Fibroblast of skin of right biceps (primary cell): ENCODE measurements around the gene SULT2A1.
"Not testable (repeated sequence)": the region's sequence is repeated elsewhere in the genome, so short reads cannot be mapped to it uniquely, and the experiment has no call there.

ENCODE experiments used
- DNase-seq: peaks from one replicate; pipeline ENCODE4 v3.0.0-alpha.2; 2013

The SULT2A1 gene

DNA sequence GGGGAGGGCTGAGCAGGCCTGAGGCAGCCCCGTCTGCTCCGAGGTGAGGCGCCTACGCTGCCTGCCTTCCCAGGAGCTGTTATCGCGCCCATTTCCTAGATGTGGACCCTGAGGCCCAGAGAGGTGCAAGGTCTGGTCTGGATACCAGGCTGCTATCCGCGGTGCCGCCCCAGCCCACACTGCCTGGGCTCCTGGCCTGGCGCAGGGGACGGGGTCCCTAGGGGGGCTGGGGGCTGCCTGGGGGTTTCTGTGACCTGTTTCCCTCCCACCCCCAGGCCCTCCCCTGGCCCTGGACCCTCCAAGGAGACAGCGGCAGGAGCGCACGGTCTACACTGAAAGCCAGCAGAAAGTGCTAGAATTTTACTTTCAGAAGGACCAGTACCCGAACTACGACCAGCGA is 26.3 kb downstream of the SULT2A1 start:
- not testable (repeated sequence) for DNase-seq

DNA sequence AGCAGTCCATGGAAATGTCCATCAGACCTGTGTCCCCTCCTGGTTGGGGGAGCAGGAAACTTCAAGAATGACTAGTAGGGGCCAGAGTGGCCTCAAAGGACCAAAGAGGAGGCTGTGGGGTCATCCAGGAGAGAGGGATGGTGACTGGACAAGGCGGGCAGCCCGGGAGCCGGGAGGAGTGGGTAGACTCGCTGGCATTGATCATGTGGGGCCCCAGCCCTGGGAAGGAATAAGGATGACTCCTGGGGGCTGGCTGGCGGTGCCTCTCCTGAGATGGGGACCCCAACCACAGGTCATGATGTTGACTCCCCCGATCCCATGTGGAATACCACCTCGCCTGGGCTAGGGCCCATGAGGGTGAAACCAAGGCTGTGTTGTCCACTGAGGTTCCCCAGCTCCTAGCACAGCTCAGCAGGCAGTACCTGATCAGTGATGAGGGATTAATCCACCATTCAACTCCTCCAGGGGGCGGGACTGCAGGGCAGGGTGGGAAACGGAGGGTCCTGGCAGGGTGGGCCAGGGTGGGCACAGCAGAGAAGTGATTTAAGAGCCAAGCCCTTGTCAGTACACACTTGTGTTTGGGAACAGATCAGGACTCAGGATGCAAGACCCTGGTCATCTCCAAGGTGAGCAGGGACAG is 27.3 kb downstream of the SULT2A1 start, which contains the start of gene TPRX2:
TPRX2 (plus strand) TSS at position 590 of the 640 bp plus-strand sequence; CDS start at position 602, 12 bp downstream.
- not testable (repeated sequence) for DNase-seq

DNA sequence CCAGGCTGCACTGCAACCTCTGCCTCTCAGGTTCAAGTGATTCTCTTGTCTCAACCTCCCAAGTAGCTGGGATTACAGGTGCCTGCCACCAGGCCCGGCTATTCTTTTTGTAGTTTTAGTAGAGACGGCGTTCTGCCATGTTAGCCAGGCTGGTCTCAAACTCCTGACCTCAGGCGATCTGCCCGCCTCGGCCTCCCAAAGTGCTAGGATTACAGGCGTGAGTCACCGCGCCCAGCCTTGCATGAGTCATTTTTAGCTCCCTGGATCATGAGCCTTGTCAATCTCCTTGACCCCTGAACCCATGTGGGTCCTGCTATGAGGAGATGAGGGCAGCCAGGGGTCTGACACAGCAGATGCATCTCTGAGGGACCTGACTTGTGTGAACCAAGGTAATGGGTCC is 27.9 kb downstream of the SULT2A1 start:
- not testable (repeated sequence) for DNase-seq

DNA sequence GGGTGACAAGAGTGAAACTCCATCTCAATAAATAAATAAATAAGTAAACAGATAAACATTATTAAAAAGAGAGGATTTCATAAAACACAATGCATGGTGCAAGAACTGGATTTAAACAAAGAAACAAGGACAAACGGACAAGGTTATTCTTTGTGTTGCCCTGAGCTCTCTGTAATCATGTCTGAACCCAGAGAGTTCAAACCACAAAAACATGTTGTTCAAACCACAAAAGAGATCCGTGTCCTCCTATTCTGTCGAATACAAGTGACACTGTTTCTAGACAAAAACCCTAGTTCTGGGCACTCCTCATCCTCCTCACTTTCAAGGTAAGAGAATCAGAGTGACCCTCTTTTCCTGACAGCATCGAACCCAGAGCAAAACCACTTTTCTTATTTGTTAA is 31.7 kb downstream of the SULT2A1 start:
- no peak for DNase-seq

DNA sequence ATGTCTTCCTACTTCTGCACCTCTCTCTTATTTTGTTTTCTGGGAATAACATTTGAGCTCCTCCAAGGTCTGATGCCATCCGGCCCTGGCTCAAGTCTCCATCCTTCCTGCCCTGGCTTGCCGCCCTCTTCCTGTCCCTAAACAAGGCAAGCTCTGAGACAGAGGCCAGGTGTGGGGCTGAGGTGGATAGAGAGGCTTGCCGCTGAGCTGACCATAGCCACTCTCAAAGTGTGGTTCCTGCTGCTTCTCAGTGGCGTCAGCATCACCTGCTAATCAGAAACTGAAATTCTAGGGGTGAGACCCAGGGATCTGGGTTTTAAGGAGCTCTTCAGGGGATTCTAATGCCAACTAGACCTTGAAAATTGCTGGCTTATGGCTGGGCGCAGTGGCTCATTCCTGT is 33.1 kb downstream of the SULT2A1 start:
- no peak for DNase-seq

DNA sequence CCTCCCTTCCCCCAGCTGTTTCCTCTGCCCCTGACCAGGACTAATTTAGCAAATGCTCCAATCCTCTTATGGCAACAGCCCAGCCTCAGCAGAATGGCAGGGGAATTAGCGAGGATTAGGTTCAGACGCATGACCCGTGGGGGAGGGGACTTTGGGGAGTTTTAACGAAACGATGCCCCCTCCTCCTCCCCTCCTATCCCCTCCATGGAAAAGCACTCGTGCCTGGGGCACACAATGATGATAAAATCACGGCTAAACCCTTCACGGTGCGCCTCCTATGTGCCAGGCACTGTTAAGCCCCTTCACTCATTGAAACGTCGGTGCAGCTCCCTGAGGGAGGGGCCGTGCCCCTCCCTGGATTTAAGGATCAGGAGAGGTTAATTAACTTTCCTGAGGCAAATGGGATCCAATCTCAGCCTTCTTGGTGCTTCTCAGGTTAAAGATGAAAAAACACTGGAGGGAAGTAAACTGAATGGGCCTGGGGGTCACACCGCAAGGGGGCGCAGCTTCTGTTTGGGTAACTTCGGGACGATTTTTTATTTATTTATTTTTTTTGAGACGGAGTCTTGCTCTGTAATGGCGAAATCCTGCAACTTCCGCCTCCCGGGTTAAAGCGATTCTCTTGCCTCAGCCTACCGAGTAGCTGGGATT is 37.2 kb downstream of the SULT2A1 start:
- DNase-seq = no peak

DNA sequence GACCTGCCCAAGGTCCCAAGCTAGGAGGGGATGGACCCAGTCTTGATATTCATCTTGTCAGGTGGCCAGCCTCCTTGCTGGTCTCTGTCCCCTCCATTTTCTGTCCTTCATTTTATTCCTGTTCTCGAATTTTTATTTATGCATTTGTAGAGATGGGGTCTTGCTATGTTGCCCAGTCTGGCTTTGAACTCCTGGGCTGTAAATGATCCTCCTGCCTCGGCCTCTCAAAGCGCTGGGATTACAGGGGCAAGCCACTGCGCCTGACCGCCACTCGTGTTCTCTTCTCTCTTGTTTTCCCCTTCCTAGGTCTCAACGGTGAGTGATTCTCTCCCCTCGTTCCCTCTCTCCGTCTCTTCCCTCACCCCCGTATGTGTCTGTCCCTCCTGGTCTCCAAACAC is 37.7 kb downstream of the SULT2A1 start:
- DNase-seq = no peak

DNA sequence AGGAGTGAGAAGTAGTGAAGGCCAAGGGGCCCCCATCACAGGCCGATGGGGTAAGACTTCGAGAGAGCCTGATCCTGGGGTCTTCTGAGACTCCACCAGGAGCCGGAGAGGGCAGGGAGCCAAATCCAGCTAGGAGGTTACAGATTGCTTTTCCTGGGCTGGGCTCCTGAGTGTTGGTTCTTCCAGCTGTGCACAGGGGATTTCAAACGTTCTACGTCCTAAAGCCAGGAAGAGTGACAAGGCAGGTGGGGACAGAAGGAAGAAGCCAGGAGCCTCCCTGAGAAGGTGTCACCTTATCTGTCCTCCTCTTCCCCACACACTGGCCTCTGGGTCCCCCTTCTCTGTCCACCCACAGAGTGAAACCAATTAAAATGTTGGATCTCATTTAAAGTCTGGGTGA is 43.2 kb downstream of the SULT2A1 start:
- DNase-seq = no peak

DNA sequence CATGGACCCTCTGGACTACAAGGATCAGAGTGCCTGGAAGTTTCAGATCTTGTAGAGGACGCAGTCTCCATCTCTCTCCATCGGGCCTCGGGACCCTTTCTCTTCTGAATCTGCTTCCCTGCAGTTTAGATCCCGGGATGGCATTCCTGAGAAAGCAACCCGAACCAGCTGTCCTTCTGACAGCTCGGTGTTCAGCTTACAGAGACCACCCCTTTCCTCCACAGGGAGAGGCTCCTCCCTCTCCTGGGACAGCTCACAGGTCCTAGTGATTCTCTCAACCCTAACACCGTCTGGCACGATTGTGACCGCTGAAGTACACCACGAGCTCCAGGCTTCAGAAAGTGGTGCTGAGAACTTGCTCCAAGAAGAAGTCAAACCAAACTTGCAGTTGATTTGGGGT is 46.2 kb downstream of the SULT2A1 start:
- DNase-seq = no peak

DNA sequence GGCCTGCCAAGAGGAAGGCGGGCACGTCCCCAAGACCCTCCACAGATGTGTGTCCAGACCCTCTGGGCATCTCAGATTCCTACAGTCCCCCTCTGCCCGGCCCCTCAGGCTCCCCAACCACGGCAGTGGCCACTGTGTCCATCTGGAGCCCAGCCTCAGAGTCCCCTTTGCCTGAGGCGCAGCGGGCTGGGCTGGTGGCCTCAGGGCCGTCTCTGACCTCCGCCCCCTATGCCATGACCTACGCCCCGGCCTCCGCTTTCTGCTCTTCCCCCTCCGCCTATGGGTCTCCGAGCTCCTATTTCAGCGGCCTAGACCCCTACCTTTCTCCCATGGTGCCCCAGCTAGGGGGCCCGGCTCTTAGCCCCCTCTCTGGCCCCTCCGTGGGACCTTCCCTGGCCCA is 46.7 kb downstream of the SULT2A1 start:
- DNase-seq = no peak

DNA sequence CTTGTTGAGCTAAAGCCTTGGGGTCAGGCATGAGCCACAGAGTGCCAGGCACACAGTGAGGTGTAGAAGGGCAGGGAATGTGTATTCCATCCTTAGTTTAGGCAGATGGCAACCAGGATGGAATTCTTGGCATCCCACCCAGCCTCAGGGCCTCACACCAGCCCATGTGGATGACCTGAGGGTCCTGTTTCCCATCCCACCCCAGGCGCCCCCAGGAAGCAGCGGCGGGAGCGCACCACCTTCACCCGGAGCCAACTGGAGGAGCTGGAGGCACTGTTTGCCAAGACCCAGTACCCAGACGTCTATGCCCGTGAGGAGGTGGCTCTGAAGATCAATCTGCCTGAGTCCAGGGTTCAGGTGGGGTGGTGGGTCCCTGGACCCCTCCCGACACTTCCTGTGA is 50.1 kb downstream of the SULT2A1 start:
- no peak for DNase-seq

DNA sequence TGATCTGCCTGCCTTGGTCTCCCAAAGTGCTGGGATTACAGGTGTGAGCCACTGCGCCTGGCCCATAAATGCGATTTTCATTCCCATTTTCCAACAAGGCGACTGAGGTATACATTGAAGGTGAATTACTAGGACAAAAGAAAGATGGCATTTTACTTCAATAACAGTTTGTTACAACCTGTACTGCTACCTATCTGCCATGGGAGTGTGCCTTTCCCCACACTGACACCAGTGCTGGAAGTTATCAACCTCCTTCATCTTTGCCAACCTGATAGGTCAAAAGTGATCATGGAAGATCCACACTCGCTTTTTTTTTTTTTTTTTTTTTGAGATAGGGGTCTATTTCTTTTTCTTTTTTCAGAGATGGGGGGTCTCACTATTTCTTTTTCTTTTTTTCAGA is 53.4 kb downstream of the SULT2A1 start:
- no peak for DNase-seq

DNA sequence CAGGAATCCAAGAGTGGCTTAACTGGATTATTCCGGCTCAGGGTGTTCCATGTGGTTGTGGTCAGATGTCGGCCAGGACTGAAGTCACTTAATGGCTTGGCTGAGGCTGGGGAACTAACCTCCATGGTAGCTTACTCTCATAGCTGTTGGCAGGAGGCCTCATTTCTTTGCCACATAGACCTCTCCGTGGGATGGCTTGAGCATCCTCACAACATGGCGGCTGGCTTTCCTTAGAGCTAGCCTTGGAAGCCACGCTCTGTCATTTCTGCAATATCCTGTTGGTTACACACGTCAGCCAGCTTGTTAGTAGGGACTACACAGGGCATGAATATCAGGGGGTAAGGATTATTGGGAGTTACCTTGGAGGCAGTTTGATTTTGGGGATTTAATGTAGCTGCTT is 59.3 kb downstream of the SULT2A1 start:
- no peak for DNase-seq

DNA sequence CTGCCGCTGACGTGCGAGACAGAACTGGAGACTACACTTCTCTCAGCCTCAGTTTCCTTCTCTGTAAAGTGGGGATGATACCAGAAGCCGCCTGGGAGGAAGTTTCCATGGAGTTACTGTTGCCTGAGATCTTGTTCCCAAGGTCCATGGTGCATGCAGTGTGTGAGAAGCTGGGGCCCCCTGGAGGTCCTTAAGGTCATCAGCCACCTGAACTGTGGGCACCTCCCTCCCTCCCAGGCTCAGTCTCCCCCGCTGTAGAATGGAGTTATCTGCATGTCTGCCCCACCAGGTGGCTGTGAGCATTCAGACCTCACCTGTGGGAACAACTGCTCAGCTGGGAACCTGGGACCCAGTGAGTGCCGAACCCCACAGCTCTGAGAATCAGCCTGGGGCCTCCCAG is 61.7 kb downstream of the SULT2A1 start:
- DNase-seq = no peak

DNA sequence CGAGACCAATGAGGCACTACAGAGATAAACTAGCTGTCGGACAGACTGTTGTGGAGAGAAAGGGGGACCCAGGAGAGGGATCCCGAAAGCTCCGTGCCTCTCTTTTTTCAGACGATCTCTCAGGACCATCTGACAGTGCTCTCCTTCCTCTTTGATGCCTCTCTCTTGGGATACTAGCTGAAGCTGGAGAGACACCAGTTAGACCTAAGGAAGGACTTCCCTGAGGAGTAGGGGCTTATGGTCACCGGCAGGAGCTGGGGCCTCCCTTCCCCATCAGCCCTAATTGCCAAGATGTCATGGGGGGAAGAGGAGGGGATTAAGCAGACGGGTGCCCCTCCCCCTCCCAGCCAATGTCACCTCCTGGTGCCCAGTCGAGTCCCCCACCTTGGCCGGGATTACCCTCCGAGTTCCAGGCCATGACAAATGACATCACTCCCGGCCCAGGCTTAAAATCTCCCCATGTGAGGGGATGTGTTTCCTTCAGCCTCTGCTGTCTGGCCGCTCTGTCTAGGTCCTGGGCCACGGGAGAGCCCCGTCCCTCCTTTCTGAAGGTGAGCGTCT is 64.6 kb downstream of the SULT2A1 start, which contains the start of gene CRX:
CRX (plus strand) TSS at position 478 of the 561 bp plus-strand sequence. CDS start 12,507 bp downstream, outside the sequence.
- DNase-seq = no peak
